Measurements from ENCODE around the gene MRTFB. TPM values are rescaled to one million over a fixed set of nuclear protein-coding genes. Genes with fewer than 3 reads are reported as not detected.

The MRTFB gene
- total RNA-seq, 4 donors from 2014 or later: 12.7 to 20.4 (median 14.8) TPM

DNA sequence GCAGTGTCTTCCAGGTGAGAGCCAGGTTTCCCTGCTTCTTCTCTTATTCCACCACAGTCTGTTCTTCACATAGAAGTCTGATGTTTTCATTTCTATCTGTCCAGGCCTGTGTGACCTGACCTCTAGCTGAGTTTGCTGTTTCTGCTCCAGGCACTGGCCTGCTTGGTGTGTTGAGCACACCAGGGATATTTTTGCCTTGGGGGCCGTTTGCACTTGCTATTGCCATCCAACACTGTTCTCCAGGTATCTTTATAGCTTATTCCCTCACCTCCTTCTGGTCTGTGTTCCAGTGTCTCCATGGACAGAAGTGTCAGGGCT is 41.4 kb downstream of the MRTFB start:
- in situ Hi-C loops (cut with MboI; ENCODE audit: low sequenced_read_pairs in 4 of 4): no loop called here
- DNase-seq (no peak), ATAC-seq (peak in 1 of 2 donors; percentile 27)
- Histone ChIP-seq H3K27me3 (no peaks in the 10 kb centered on the region), H3K9me3 (no peaks in the 10 kb centered on the region), H3K36me3 (no peaks in the 10 kb centered on the region), H3K27ac (peak overlapping the region; percentile 80 to 88 (median 84)), H3K4me1 (peaks cover 87 to 88% of the 10 kb centered on the region in 2 donors), H3K4me3 (no peak overlapping the region)
- intact Hi-C loops (cut with DNase I; ENCODE audit: low total_unique reads): loop anchor here (5.0 kb wide), 2 partner anchors 75 to 190 kb away; partner anchors contain the start of gene ERCC4
- TF ChIP-seq POLR2A (IDR thresholded peaks at IDR 0.05): no peak
- TF ChIP-seq, protein P1, sequence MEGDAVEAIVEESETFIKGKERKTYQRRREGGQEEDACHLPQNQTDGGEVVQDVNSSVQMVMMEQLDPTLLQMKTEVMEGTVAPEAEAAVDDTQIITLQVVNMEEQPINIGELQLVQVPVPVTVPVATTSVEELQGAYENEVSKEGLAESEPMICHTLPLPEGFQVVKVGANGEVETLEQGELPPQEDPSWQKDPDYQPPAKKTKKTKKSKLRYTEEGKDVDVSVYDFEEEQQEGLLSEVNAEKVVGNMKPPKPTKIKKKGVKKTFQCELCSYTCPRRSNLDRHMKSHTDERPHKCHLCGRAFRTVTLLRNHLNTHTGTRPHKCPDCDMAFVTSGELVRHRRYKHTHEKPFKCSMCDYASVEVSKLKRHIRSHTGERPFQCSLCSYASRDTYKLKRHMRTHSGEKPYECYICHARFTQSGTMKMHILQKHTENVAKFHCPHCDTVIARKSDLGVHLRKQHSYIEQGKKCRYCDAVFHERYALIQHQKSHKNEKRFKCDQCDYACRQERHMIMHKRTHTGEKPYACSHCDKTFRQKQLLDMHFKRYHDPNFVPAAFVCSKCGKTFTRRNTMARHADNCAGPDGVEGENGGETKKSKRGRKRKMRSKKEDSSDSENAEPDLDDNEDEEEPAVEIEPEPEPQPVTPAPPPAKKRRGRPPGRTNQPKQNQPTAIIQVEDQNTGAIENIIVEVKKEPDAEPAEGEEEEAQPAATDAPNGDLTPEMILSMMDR (IDR thresholded peaks at IDR 0.05 in 4 of 5, conservative IDR thresholded peaks at IDR 0.05 in 1 of 5): no peak

DNA sequence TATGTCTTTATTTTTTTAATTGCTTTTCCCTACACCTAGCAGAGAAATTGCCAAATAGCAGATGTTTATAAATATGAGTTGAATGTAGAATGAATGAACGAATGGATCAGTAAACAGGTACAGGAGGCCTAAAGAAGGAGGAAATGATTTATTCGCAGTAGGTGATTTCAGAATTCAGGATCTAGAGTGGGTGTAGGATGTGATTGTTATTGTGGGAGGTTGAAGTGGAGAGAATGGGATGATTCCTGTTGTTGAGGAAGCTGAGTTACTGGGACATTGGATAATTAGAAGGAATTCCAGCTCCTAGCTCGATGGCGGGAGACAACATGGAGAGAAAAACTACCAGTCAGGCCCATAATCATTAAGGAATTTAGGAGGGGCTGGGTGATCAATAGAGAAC is 42.2 kb downstream of the MRTFB start:
- Histone ChIP-seq H3K27ac (peak overlapping the region; percentile 80 to 88 (median 84)), H3K27me3 (no peaks in the 10 kb centered on the region), H3K9me3 (no peaks in the 10 kb centered on the region), H3K4me1 (peaks cover 80 to 86% of the 10 kb centered on the region in 2 donors), H3K36me3 (no peaks in the 10 kb centered on the region), H3K4me3 (no peak overlapping the region)
- in situ Hi-C loops (cut with MboI; ENCODE audit: low sequenced_read_pairs in 4 of 4): no loop called here
- no peak for DNase-seq
- ATAC-seq: no peak
- TF ChIP-seq, protein P1 (IDR thresholded peaks at IDR 0.05 in 4 of 5, conservative IDR thresholded peaks at IDR 0.05 in 1 of 5): no peak
- no peak for TF ChIP-seq POLR2A (IDR thresholded peaks at IDR 0.05)
- intact Hi-C loops (cut with DNase I; ENCODE audit: low total_unique reads): loop anchor here (5.0 kb wide), 2 partner anchors 74 to 191 kb away; partner anchors contain the start of gene ERCC4

DNA sequence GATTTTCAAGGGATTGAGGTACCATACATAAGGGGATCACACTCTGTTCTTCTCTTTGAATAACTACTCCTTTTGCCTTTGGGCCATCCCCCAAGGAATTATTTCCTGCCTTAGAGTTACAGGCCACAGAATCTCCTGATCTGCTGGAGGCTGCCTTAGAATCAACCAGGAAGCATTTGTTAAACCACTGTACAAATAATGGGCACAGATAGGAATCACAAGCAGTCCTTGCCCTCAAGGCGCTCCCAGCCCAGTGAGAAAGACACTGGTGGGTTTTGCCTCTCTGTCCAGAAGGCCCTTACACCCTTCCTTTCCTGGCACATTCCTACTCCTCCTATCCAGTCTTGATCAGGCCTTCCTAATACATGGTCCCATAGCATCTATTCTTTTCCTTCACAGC is 45.9 kb downstream of the MRTFB start:
- no peak overlapping the region for H3K27ac ChIP-seq
- in situ Hi-C loops (cut with MboI; ENCODE audit: low sequenced_read_pairs in 4 of 4): no loop called here
- intact Hi-C loops (cut with DNase I; ENCODE audit: low total_unique reads): no loop called here
- ATAC-seq (no peak), DNase-seq (no peak)
- no peaks in the 10 kb centered on the region for H3K9me3 ChIP-seq
- TF ChIP-seq, protein P1 (IDR thresholded peaks at IDR 0.05 in 4 of 5, conservative IDR thresholded peaks at IDR 0.05 in 1 of 5): no peak
- no peak for TF ChIP-seq POLR2A (IDR thresholded peaks at IDR 0.05)
- no peaks in the 10 kb centered on the region for H3K36me3 ChIP-seq
- H3K4me3 ChIP-seq: no peak overlapping the region
- peaks cover 57 to 58% of the 10 kb centered on the region in 2 donors for H3K4me1 ChIP-seq
- no peaks in the 10 kb centered on the region for H3K27me3 ChIP-seq

DNA sequence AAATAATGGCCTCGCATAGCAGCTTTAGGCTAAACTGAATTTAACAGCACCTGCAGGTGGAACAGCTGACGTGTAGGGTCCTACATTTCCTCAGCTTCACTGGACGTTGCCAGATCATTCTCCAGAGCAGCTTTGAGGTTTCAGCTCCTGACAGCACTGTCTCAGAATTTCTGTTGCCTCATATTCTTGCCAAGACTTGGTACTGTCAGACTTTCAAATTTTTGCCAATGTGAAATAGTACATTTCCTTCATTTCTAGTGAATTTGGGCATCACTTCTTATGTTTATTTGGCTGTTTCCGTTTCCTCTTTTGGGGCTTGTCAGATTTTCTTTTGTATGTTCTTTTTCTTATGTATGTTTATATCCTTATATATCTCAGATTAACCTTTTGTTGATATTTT is 48.7 kb downstream of the MRTFB start:
- ATAC-seq: no peak
- H3K36me3 ChIP-seq: no peaks in the 10 kb centered on the region
- peaks cover 32 to 36% of the 10 kb centered on the region in 2 donors for H3K4me1 ChIP-seq
- H3K4me3 ChIP-seq: no peak overlapping the region
- no peaks in the 10 kb centered on the region for H3K9me3 ChIP-seq
- H3K27ac ChIP-seq: no peak overlapping the region
- intact Hi-C loops (cut with DNase I; ENCODE audit: low total_unique reads): no loop called here
- no peak for TF ChIP-seq POLR2A (IDR thresholded peaks at IDR 0.05)
- TF ChIP-seq, protein P1 (IDR thresholded peaks at IDR 0.05 in 4 of 5, conservative IDR thresholded peaks at IDR 0.05 in 1 of 5): no peak
- H3K27me3 ChIP-seq: no peaks in the 10 kb centered on the region
- DNase-seq: no peak
- in situ Hi-C loops (cut with MboI; ENCODE audit: low sequenced_read_pairs in 4 of 4): no loop called here

DNA sequence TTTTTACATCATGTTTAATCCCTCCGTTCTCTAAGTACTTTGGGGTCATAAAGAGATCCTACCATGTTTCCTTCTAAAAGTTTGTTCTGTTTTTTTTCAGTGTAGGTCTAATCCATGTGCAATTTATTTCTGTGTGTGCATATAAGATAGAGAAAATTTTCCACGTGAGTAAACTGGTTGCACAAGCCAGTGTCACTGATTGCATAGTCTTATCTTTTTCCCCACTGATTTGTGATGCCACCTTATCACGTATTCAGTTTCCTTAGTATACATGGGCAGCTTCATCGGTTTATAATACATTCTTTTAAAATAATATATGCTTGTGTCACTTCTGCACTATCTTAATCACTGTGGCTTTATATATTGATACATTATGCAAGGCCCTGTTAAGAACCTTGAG is 49.2 kb downstream of the MRTFB start:
- ATAC-seq: no peak
- TF ChIP-seq POLR2A (IDR thresholded peaks at IDR 0.05): no peak
- TF ChIP-seq, protein P1 (IDR thresholded peaks at IDR 0.05 in 4 of 5, conservative IDR thresholded peaks at IDR 0.05 in 1 of 5): no peak
- H3K4me1 ChIP-seq: peaks cover 32 to 36% of the 10 kb centered on the region in 2 donors
- no peak overlapping the region for H3K27ac ChIP-seq
- H3K36me3 ChIP-seq: no peaks in the 10 kb centered on the region
- intact Hi-C loops (cut with DNase I; ENCODE audit: low total_unique reads) (no loop called here), in situ Hi-C loops (cut with MboI; ENCODE audit: low sequenced_read_pairs in 4 of 4) (no loop called here)
- H3K4me3 ChIP-seq: no peak overlapping the region
- no peak for DNase-seq
- H3K9me3 ChIP-seq: no peaks in the 10 kb centered on the region
- H3K27me3 ChIP-seq: no peaks in the 10 kb centered on the region

Measured in gastrocnemius medialis (tissue), 4 donors.